Esophagus squamous epithelium (tissue), 5 donors: ENCODE data around the gene PREX1. TPM values are rescaled to one million over a fixed set of nuclear protein-coding genes. Genes with fewer than 3 reads are reported as not detected.
A peak's percentile ranks its signal among the peaks of the same experiment; 100 is the strongest.
"Not testable (repeated sequence)": the region's sequence is repeated elsewhere in the genome, so short reads cannot be mapped to it uniquely, and the experiment has no call there.

ENCODE experiments used
- DNase-seq: peaks from one replicate; lab custom pipeline; 2025; lab: John Stamatoyannopoulos, UW
- H3K27ac ChIP-seq, 4 donors: fragments of 200-600 bp; sonication (generic); one replicate each; pipeline ENCODE4 v1.5.1; 2016 to 2019; ENCODE audit warnings: mild to moderate bottlenecking in 1 of 4
- H3K27me3 ChIP-seq, 4 donors: fragments of 200-600 bp; sonication (generic); 1 replicate in 3 of 4; 2 replicates in 1 of 4; pipeline versions ENCODE4 v1.5.1 to v1.6.0; 2017 to 2021; ENCODE audit warnings: antibody characterized with exemption in 1 of 4
- H3K36me3 ChIP-seq, 3 donors: fragments of 200-600 bp; sonication (generic); one replicate each; pipeline ENCODE4 v1.5.1; 2016 to 2019
- H3K4me1 ChIP-seq, 3 donors: fragments of 200-600 bp; sonication (generic); one replicate each; pipeline ENCODE4 v1.5.1; 2017 to 2019
- H3K4me3 ChIP-seq, 4 donors: fragments of 200-600 bp; sonication (generic); 1 replicate in 3 of 4; 2 replicates in 1 of 4; pipeline ENCODE4 v1.5.1; 2016 to 2019; ENCODE audit warnings: mild to moderate bottlenecking in 2 of 4, moderate library complexity in 1 of 4
- H3K9me3 ChIP-seq, 3 donors: fragments of 200-600 bp; sonication (generic); one replicate each; pipeline ENCODE4 v1.5.1; 2016 to 2019
- CTCF ChIP-seq, 6 experiments: fragments of 450-650 bp in 4 of 6; fragments of 200-600 bp in 2 of 6; sonication (generic) in 2 of 6; IDR thresholded peaks; one replicate each; pipeline ENCODE4 v1.5.1; 2016 to 2019; ENCODE audit warnings: antibody characterized with exemption in 6 of 6, mild to moderate bottlenecking in 4 of 6, moderate library complexity in 4 of 6
- POLR2A ChIP-seq, 4 donors: fragments of 450-650 bp; IDR thresholded peaks; one replicate each; pipeline ENCODE4 v1.6.1; 2017; ENCODE audit warnings: antibody characterized with exemption in 4 of 4, mild to moderate bottlenecking in 4 of 4, moderate library complexity in 3 of 4
- WGBS, 2 donors: methylation state at CpG; one replicate each; pipeline ENCODE4 v1.1.5; 2018; 5-methylcytosine and 5-hydroxymethylcytosine counted together
- intact Hi-C: fragments of 100-400 bp; cut with DNase I; formaldehyde crosslinking; loops from one replicate; pipeline ENCODE4 v1.15.0; 2022
- total RNA-seq, 4 donors: library from RNA; depleted of rRNA; stranded (reverse); fragments of >200 nt; gene quantifications; one replicate each; pipeline ENCODE4 v1.1.0, GENCODE V29; 2016
- donor health status: DM: yes; HTN: yes; CAD: no.

Gene PREX1
- total RNA-seq, 4 donors from 2014 or later = 4.9 to 25.9 (median 8.9) TPM

GRCh38 chr20:48777005-48777404 is 50.8 kb downstream of the PREX1 start:
- Histone ChIP-seq H3K27ac (peak overlapping the region in 2 of 4 donors; percentile 15 to 40), H3K4me1 (peaks cover 0 to 46% (median 8%) of the 10 kb centered on the region in 3 donors), H3K36me3 (no peaks in the 10 kb centered on the region), H3K27me3 (peaks cover 0 to 4% (median 0%) of the 10 kb centered on the region in 4 donors), H3K9me3 (peaks cover 0 to 6% (median 0%) of the 10 kb centered on the region in 3 donors), H3K4me3 (no peak overlapping the region)
- WGBS, 2 donors = 82 to 87% methylated on average over 5 to 7 of the region's 8 CpGs
- intact Hi-C loops = no loop called here
- no peak for DNase-seq
- TF ChIP-seq POLR2A (IDR thresholded peaks at IDR 0.05) (no peak), CTCF (IDR thresholded peaks at IDR 0.05) (no peak)

GRCh38 chr20:48776306-48776705 is 51.5 kb downstream of the PREX1 start:
- Histone ChIP-seq H3K4me1 (peaks cover 0 to 48% (median 8%) of the 10 kb centered on the region in 3 donors), H3K27ac (peak overlapping the region in 1 of 4 donors; percentile 15), H3K4me3 (no peak overlapping the region), H3K36me3 (no peaks in the 10 kb centered on the region), H3K27me3 (peaks cover 0 to 7% (median 0%) of the 10 kb centered on the region in 4 donors), H3K9me3 (peaks cover 0 to 6% (median 0%) of the 10 kb centered on the region in 3 donors)
- no peak for DNase-seq
- 20% methylated on average over 1 of the region's 7 CpGs; no CpG with 5 or more reads in 1 of the 2 donors for WGBS, 2 donors
- intact Hi-C loops = no loop called here
- TF ChIP-seq CTCF (IDR thresholded peaks at IDR 0.05) = no peak

GRCh38 chr20:48775545-48775944 is 52.3 kb downstream of the PREX1 start:
- 86 to 94% methylated on average over 6 of the region's 7 CpGs for WGBS, 2 donors
- intact Hi-C loops, H3K36me3 ChIP-seq, H3K9me3 ChIP-seq, H3K4me3 ChIP-seq, DNase-seq: not testable (repeated sequence)
- peaks cover 0 to 15% (median 0%) of the 10 kb centered on the region in 4 donors for H3K27me3 ChIP-seq
- peaks cover 0 to 56% (median 8%) of the 10 kb centered on the region in 3 donors for H3K4me1 ChIP-seq
- peak overlapping the region in 2 of 4 donors; percentile 19 to 39 for H3K27ac ChIP-seq

- peak overlapping the region in 2 of 4 donors; percentile 39 to 44 for H3K27ac ChIP-seq
- no peak overlapping the region for H3K4me3 ChIP-seq
- WGBS, 2 donors = 76 to 86% methylated on average over 5 to 11 of the region's 11 CpGs
- intact Hi-C loops = no loop called here
- TF ChIP-seq CTCF (IDR thresholded peaks at IDR 0.05) (no peak), POLR2A (IDR thresholded peaks at IDR 0.05) (no peak)
- H3K4me1 ChIP-seq = peaks cover 0 to 64% (median 8%) of the 10 kb centered on the region in 3 donors
- H3K36me3 ChIP-seq = no peaks in the 10 kb centered on the region
- peaks cover 0 to 6% (median 0%) of the 10 kb centered on the region in 3 donors for H3K9me3 ChIP-seq
- DNase-seq = no peak
- H3K27me3 ChIP-seq = peaks cover 0 to 23% (median 0%) of the 10 kb centered on the region in 4 donors
These were observed 53.1 kb downstream of the PREX1 start for GRCh38 chr20:48774696-48775095.

- intact Hi-C loops = no loop called here
These were observed 53.9 kb downstream of the PREX1 start for GRCh38 chr20:48773837-48774418.

More at GRCh38 chr20:48773837-48774418, 53.9 kb downstream of the PREX1 start:
- H3K4me3 ChIP-seq = no peak overlapping the region
- H3K9me3 ChIP-seq = peaks cover 0 to 6% (median 0%) of the 10 kb centered on the region in 3 donors
- 59 to 68% methylated on average over 7 to 14 of the region's 14 CpGs for WGBS, 2 donors
- H3K36me3 ChIP-seq = no peaks in the 10 kb centered on the region
- H3K27me3 ChIP-seq = peaks cover 0 to 31% (median 0%) of the 10 kb centered on the region in 4 donors
- peaks cover 0 to 72% (median 13%) of the 10 kb centered on the region in 3 donors for H3K4me1 ChIP-seq
- TF ChIP-seq POLR2A (IDR thresholded peaks at IDR 0.05) (no peak), CTCF (IDR thresholded peaks at IDR 0.05) (no peak)
- H3K27ac ChIP-seq = peak overlapping the region in 2 of 4 donors; percentile 39 to 55
- no peak for DNase-seq
